CD4-positive, alpha-beta T cell treated with Interleukin-2 at 100 ng/mL for 4 hours (primary cell): ENCODE results near the gene CRIM1.

Source experiments
- DNase-seq: peaks from one replicate; pipeline ENCODE4 v3.0.0-alpha.2; 2020; ENCODE audit warnings: low spot score

The CRIM1 gene

DNA sequence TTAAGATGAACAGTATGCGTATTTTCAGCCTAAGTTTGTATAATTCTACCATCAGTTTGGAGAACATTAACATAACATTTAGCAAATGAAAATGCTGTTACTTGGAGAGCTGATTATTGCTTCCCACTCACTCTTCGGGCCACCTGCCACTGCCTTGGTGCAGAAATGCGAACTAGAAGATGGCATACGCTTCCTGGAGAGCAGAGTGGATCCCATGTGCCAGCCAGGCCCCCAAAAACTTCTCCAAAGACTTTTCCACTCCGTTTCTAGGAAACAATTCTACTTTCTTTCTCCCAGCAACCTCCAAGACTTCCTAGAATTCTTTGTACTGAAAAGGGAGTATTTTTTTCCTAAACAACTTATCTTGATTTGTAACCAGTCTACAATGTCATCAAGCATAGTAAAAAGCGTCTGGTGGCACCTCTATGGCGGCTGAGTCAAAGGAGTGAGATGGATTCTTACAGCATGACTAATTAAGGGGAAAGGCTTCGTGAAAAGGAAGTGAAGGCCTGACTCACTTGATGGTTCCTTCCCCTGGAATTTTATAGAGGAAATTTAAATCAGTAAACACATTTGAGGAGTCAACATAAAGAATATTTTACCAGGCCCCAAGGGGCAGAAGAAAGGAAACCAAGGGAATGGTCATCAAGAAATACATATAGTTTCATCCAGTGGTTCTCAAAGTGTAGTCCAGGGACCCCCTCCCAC lies 205.8 kb downstream of the CRIM1 start:
- DNase-seq: no peak

DNA sequence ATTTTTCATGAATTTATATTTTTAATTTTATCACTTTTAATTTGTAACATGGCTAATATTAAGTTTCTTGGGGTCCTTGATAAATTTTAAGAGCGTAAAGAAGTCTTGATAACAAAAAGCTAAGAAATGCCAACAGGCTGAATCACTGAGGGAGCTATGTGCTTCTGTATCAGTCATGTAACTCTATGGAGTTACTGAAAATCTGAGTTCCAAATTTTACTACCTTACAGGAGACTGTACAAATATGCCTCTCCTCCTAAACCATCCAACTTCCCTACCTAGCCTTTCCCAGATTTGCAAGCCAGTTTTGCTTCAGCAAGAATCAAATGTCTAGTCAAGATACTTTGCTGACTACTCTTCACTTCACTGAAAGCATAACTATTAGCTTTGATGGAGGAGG lies 206.7 kb downstream of the CRIM1 start:
- no peak for DNase-seq

DNA sequence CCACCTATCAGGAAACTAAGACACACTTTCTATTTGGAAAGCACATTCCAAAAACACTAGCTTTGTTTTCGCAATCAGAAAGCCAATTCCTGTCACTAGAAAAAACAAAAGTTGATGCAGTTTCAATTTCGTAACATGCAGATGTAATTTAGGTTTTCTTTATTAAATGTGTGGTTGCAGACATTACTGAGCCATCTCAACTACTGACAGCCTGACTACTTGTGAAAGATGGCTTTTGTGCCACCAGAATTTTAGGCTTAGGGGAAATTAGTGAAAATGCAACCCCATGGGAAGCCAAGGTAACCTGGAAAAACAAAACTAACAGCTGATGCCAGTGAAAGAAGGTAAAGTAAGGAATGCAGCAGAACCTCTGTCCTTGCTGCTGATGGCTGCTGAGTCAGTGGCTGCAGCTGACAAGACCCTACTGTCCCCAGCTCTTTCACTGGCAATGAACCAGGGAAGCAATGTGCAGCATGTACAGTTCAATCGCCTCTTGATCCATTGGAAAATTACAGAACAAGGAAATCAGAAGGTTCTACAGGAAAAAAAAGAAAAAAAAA lies 207.5 kb downstream of the CRIM1 start:
- no peak for DNase-seq

DNA sequence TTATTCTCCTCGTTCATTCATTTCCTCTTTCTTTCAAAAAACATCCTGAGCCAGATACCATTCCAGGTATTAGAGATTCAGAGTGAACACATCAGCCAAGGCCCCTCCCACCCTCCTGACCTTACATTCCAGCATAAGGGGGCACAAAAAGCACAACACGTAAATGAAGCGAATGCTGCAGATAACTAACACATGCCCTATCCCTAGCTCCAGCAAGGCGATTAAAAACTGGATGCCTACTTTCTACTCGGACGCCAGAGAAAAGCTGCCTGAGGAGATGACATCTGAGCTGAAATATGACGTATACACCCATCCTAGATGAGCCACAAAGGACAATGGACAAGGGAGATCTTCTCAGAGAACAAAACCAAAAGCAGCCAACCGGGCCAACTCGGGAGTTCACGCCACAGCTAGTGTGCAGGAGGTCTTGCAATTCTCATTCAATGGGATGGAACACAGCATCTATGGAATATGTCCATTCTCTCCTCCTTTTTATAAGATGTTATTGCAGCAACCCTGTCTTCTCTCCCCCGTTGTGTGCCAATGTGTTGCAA lies 208.9 kb downstream of the CRIM1 start:
- no peak for DNase-seq

DNA sequence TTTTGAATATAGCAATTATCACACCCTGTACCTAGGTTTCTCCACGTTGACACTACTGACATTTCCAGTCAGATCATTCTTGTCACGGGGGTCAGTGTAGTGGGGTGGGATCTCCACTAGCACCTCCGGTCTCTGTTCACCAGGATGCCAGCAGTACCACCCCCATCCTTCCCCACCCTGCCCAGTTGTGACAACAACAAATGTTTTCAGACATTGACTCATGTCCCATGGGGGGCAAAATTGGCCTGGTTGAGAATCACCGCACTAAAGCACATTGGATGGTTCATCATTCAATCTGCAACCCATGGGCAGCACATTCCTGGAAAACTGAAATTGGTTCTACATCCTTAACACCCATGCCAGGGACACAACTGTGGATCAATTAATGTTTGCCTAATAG lies 210.1 kb downstream of the CRIM1 start:
- DNase-seq: no peak

DNA sequence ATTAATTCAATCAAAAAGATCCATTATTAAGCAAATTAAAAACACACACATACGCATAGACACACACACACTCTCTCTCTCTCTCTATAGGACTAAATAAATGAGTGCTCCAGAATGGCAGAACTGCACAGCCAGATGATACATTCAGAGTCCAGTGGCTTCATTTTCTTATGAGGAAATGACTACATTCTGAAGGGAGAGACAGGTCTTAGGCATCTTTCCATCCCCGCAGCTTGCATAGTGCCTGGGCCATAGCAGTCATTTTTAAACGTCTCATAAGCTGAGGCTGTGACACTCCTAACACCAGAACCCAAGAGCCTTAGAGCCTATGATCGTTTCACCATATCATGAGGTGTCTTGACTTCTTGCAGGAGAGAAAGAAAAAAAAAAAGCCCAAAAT lies 211.3 kb downstream of the CRIM1 start:
- no peak for DNase-seq

DNA sequence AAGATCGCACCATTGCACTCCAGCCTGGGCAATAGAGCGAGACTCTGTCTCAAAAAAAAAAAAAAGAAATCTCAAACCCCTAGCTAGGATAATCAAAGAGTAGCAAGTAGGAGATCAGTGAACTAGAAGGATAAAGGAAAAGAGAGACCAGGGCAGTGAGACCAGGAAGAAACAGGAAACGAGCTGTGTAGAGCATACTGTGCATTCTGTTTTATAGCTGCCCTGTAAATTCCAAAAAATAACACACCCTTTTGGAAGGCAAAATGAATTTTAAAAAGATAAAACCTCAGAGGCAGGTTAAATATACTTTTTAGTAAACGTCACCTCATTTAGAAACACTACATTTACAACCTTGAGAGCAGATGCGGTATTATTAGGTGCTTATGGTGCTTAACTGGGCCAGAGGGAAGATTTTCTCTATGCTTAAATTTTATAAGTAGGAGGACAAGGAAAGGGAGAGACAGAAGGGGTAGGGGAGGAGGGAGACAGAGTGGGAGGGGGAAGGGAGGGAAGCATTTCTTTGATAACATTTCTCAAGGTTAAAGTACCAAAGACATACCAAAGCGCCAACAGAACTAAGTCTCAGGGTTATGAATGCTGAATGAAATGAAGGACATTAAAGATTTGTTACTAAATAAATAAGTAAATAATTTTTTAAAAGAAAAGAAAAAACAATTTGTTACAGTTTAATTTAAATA lies 212.3 kb downstream of the CRIM1 start:
- no peak for DNase-seq

DNA sequence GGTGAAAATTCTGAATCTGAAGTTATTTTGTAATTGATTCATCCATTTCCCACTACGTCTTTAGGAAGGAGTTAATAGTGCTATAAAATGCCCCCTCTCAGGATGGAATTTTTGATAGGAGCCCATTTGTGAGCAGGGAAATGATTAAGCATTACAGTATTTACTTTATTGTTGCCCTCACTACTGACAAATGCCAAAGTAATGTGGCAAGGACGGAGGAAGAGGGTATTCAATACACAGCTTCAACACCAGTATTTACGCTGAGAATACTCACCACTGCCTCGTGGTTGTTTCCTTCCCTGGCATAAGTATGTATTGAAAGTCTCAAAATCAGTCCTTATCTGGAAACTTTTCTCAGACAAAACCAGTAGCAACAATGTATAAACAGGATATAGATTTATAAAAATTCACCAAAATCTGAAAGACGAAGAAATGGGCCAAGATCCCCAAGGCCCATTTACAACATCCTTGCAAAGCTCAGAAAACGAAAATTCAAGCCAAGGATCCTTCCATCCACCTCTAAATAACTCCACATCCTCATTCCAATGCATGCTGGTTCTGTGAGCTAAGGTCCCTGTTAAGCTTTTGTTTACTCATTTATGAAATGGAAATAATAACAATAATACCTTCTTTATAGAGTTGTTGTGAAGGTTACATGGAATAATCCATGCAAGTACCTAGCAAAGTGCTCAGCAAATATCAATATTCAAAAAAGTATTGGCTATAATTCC lies 213.1 kb downstream of the CRIM1 start:
- DNase-seq: no peak

DNA sequence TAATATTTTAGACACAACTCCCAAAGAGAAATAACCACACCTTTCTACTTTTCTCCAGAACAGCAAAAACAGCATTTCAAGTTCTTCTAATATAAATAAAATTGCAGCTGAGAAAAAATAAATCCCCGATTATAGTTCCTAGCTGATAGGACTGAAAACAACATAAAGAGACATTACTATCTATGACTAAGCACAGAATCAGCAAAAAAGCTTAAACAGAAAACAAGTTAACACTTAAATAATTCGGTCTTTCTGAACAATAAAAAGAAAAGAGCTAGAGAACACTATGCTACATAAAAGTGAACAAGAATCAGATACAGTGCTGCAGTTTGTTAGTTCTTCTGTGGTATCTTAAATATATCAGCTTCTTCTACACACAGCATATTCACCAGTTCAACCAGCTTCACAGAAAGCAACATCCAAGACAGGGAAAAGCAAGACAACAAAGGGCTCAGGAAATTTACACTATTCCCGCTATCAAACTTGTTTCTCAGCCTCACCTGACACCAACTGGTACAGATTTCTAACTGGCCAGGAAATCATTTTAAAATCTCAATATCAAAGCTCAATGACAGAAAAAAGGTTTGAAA lies 213.8 kb downstream of the CRIM1 start:
- DNase-seq: no peak

DNA sequence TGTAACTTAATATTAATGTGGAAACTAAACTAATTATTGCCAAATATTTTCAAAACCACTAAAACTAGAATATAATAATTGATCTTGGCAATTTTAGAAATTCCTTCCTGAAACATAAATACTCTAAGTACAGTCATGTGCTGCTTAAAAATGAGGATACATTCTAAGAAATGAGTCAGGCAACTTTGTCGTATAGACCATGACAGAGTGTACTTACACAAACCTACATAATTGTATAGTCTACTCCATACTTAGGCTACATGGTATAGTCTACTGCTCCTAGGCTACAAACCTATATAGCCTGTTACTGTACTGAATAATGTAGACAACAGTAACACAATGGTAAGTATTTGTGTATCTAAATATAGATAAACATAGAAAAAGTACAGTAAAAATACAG lies 214.8 kb downstream of the CRIM1 start:
- no peak for DNase-seq

DNA sequence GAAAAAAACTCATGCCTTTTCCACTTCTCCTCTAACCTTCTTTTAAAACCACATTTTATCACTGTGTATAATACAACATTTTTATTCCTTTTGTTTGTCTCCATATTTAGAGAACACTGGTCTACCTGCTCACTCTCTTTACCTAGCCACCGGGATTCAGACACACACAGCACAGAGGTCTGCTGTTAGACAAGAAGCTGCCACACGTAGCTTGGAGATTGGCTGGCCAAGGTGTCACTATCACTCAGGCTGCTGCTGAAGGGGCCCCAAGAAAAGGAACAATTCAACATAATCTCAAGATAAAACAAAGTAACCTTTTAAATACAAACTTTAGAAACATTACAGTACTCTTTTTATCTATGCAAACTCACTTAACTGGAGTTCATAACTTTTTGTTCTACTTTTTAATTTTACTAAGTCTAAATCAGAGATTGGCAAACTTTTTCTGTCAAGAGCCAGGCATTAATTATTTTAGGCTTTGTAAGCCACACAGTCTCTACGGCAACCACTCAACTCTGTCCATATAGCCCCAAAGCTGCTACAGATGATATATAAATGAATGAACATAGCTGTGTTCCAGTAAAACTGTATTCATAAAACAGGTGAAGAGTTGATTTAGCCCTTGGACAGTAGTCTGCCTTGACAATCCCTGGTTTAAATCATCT lies 216.6 kb downstream of the CRIM1 start:
- no peak for DNase-seq

DNA sequence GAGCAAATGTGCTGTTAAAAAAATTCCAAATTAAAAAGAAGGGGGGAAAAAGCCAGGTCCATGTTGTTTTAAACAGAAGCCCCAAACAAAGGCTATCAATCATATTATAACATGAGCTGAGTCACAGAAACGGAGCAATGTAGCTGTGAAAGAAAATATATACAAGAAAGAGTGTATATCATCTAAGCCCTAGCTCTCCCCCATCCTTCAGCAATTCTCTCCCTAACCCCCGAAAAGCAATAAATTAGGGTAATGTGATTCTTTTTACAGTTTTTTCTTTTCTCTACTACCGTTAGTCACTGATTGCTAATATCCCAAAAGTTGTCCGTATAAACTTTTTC lies 217.1 kb downstream of the CRIM1 start:
- DNase-seq: no peak

DNA sequence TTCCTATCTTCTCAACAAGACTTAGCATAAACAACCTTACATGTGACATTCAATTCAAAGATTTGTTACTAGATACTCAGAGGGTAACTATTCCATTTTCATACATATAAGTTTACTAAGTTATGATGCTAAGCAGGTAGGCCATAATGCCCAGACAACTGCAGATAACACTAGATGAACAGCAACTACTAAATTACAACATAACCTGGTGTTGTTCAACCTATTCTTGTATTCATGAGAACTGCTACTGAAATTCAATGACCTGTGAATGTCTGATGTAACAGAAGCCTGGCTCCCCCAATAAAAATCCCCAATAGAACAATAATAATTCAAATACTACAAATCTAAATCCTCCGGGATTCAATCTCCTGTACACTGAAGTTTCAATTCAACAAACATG lies 217.6 kb downstream of the CRIM1 start:
- DNase-seq: no peak

DNA sequence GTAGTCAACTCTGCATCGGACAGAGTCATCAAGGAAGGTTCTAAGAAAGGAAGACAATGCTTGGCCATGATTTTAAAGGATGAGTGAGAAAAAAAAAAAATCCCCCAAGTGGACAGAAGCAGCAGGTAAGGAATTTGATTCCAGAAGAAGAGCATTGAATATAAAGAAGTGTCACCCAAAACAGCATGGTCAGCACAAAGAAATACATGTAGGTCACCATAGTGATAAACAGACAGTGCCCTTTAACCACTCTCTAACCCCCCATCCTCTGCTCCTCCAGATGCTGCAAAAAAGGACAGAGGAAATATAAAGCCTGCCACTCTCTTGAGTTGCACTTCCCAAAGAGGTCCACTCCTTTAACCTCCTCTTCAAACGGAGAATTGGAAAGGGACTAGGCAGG lies 219.0 kb downstream of the CRIM1 start:
- no peak for DNase-seq

DNA sequence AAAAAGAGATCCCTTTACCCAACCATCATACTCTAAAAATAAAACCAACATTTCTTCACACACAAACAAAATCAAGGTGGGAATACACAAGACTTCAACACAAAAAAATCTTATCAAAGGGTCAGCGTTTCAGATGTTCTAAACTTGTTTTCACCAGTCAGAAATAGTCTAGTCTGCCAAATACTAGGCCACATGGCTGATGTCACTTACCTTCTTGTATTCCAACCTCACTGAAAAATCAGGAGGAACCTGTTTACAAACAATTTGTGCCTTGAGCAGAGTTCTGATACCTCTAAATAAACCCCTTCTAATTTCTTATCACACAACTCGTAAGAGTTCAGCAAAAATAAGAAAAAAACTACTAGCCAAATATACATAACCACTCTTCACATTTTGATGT lies 222.3 kb downstream of the CRIM1 start:
- DNase-seq: no peak

DNA sequence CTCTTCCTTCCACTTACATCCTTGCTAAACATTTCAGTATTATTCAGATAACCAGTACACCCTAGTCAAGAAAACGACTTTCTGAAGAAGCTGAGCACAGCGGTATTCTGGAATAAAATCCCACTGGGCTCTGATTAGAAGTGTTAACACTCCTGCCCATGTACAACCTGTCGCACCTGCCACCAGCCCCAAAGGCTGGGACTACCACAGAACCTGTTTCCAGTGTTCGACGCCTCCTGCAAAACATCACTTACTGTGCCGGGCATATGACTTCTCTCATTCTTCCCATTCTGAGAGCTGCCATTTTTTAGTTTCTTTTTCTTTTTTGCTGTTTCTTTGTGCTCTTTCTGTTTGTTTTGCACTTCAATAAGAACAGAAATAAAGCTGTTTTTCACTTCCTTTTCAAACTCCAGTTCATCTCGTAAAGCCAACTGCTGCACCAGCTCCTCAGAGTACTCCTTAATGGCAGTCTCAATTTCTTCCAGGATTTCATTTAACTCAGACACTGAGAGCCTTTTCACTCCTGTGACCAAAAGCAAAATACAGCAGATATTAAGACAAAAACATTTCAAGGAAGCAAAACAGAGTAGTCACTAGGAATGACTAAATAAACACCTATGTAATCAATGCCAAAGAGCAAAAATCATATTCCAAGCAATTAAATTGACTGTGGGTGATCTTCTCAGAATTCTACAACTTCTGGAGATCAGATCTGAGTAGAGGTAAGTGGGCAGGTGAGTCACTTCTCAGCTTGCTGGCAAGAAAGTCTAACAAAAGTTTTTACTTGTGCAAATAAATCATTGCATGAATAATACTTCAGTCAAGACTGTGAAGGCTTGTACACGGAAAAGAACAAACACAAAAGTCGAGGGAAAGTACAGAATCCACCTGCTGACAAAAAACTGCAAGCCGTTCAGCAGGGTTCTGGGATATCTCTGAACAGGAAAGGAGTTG lies 223.0 kb downstream of the CRIM1 start:
- peak; percentile 2 for DNase-seq

DNA sequence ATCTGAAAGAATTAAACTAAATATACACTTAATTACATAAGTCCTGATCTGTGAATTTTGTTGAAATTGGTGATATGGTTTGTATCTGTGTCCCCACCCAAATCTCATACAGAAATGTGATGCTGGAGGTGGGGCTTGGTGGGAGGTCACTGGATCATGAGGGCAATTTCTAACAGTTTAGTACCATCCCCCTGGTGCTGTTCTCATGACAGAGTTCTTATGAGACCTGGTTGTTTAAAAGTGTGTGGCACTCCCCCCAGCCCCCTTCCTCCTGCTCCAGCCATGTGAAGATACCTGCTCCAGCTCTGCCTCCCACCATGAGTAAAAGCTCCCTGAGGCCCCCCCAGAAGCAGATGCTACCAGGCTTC lies 223.7 kb downstream of the CRIM1 start:
- DNase-seq: no peak

DNA sequence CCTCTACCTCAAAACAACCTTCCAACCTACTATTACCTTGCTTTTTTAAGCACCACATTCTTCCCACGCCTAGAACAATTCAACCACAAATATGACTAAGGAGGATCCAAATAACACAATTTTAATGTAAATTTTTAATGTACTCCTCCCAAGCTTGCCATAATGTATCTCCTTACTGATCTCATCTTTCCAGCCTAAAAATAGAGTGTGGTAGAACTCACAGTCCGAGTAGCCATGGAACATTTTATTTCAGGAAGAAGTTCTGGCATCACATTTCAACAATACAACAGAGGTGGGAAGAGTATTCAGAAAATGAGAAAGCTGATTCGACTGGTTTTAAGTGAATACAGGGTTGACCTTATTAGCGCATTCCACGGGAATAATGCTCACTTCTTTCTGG lies 227.0 kb downstream of the CRIM1 start:
- no peak for DNase-seq

DNA sequence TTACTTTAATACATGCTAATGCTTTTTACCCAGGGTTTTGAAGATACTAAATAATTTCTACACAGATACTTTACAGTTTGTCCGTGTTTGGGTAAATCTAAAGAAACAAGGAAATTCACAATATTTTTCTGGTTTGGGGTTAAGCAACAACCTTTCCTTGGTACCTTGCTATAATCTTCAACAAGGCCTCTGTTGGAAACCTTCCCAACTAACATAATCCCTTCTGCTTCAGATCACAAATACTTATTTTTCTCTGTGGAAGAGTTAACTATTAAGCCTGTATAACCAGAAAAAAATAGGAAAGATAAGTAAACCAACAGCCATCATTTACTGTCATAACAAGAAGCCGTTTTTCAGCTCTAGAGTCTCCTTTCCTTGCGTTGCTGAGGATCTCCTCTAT lies 227.4 kb downstream of the CRIM1 start:
- no peak for DNase-seq

DNA sequence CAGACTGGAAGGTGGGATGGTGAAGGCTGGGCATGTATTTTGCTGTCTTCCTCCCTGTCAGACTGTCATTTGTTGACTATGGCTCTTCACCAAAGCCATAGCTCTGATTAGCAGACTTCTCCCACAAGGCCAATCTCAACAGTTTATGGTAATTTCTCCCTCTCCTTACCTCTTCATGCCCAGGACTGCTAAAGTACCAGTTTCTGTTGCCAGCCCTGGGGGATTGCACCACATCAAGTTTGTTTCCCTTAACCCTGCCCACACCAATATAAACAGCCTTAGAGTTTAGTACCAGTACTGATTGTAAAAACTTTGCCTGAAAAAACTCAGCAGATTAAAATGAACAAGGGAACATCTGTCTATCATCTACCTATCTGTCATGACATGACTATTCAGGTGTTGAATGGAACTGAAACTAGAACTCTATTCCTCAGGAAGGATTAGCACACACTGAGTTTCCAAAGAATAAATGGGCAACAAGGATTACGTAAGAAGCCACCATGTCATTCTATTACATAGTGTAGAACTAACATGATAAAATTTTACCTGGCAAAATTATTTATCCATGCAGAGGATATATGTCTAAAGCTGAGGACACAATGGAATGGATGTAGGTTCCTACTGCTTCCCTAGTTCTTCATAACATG lies 228.7 kb downstream of the CRIM1 start:
- DNase-seq: no peak
